TTC549 (cell line): ENCODE measurements around the gene FCRL5.
"Not testable (repeated sequence)": the region's sequence is repeated elsewhere in the genome, so short reads cannot be mapped to it uniquely, and the experiment has no call there.

Experiments
- FAIRE-seq: peaks from 2 replicates; lab custom pipeline; 2012; peaks lifted over from hg19 to GRCh38; lab: Jason Lieb, UNC

FCRL5 gene

DNA sequence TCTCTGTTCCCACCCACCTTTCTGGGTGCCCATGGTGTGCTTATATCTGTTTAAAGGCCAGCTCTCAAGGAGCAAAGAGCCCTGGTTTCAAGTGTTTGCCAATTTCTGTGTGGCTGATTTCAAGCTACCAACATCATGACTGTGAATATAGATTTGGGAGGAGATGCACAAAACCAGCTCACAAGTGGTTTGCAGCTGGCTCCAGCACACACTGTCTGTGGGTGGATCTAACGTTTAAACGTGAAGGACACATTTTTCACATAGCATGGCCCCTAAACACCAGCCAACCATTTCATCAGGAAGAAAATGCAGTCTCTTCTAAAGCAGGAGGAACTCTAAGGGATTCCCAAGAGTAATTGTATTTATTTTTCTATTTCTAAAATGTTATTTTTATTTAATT, 65.2 kb downstream of the FCRL5 start:
- no peak for FAIRE-seq

DNA sequence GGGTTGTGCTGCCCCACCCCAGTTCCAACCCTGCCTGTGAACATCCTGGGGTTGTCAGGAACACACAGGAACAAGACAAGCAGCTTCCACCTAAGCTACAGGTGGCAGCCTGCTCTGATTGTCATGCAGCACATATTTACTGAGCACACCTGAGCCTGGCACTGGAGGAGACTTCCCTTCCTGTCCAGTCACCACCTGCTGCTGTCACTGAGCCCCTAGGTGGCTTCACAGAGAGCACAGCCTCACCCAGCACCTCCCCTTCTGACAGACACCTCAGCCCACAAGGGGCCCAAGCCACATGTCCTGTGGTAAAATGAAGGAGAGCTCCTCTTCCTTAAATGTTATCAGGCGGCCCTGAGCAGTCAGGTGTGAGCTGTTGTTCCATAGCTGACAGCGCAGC, 65.9 kb downstream of the FCRL5 start:
- not testable (repeated sequence) for FAIRE-seq

- no peak for FAIRE-seq
These were observed 66.5 kb downstream of the FCRL5 start for GRCh38 chr1:157485793-157486192.

- no peak for FAIRE-seq
These were observed 67.7 kb downstream of the FCRL5 start for GRCh38 chr1:157484573-157484972.

GRCh38 chr1:157483635-157484034, 68.7 kb downstream of the FCRL5 start:
- no peak for FAIRE-seq

- FAIRE-seq, result no peak
These were observed 69.6 kb downstream of the FCRL5 start for GRCh38 chr1:157482717-157483116.

DNA sequence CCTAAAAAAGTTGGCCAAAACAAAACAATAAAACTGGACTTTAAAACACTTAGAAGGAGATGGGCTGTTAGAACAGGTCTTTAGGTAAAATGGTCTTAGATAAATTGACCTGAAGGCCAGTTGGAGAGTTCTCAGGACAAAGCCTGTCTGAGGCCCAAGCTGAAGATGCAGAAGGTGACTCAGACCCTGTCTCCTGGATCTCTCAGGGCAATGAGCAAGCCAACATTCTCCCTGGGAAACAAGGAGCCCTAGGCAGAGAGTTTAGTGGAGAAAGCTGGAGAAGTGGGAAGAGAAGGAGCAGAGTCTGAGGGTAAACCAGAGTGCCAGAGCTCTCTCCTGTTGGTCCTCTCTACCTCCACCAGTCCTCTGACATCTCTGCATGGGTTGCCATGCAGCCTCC, 70.1 kb downstream of the FCRL5 start:
- no peak for FAIRE-seq

- FAIRE-seq, result no peak
These were observed 74.3 kb downstream of the FCRL5 start for GRCh38 chr1:157478030-157478429.

DNA sequence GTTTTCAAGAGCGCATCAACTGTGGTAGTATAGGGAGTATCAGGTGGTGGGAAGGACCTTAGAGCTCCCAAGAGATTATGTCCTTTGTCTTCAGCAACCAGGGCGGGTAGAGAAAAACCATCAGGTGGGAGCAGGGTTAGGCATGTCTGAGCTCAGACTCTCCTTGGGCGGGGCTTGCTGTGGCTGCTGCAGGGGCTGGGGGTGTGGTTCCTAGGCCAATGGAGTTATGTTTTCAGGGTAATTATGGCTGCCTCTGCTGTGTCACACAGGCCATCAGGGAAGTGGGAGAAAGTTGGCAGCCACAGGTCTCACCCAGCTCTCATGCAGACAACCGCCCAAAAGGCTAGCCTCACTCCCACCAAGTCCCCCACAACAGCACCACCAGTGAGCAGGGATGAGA, 74.9 kb downstream of the FCRL5 start:
- no peak for FAIRE-seq

GRCh38 chr1:157472959-157473358, 79.4 kb downstream of the FCRL5 start:
- FAIRE-seq, result no peak

- no peak for FAIRE-seq
These were observed 80.1 kb downstream of the FCRL5 start for GRCh38 chr1:157472056-157472701.

- FAIRE-seq, result no peak
These were observed 80.8 kb downstream of the FCRL5 start for GRCh38 chr1:157471531-157471930.

DNA sequence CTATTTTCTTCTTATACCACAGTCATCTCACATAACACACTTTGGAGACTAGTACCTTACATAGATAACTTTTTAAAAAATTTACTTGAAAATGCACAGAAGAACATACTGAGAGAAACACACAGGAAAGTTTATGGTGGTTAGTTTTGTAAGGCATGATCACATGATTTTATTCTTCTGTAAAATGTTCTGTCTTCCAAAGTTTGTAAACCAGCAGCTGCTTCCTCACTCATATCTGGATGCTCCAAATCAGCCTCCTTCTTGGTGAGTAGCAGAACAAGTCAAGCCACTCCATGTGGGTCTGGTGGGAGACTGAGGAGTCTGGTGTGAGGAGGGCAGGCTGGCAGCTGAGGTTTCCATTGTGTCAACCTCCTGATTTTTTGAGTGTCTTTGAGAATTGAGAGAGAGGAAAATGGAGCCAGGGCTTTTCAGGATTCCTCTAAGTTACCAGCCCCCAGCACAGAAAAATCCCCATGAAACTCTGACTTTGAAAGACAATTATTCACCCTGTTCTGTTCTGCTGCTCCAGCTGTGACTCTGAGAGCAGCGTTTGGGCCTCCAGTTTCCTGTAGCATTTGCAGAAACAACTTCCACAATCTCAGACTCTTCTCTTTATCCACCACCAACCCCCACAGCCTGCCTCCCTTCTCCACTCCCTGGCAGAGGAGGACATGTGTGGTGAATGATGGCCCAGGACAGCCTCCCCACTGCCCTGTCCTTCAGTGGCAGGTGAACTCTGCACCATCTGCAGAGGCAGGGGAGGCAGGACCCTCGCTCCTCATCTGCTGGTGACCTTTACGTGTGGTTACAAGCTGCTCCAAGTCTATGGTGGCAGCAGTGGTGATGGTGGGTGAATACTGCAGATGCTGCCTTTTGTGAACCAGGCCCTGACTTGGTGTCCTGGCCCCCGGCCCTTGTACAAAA, 82.3 kb downstream of the FCRL5 start:
- no peak for FAIRE-seq

DNA sequence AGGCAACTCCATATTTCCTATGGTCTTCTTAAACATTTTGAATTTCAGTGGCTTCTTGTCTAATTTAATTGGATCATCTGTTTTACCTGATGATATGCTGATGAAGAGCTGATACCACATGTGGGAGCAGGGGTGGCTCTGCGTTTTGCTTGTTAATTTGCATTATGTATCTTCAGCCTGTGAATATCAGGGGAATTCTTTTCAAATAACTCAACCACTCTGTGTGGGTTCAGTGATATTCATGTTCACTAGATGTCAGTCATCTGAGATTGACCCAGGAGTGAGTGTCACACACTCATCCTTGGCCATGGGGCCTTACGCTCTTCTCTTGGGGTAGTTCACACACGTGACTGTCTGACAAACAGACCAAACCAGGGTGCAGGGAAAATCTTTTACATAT, 83.0 kb downstream of the FCRL5 start:
- no peak for FAIRE-seq

DNA sequence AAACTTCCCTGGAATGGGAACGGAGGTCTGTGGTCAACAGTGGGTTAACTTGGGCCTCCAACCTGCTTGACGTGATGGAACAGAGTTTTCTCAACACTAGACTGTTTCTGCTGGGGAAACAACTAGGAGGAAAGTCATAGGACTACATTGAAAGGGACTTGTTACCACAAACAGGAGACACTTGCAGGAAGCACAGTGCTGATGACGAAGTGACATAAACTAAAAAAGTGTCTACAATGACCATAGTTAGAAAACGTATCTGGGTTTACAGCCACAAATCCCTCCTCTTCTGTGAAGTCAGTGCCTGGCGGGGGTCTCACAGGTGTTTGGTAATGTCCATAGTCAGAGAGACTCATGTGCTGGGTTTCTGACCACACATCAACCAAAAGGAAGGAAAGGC, 86.3 kb downstream of the FCRL5 start:
- no peak for FAIRE-seq
